ENCODE measurements around the gene PSIP1. TPM values are rescaled to one million over a fixed set of nuclear protein-coding genes. Genes with fewer than 3 reads are reported as not detected.

Gene PSIP1
- total RNA-seq, 1 donor, result 108 TPM

DNA sequence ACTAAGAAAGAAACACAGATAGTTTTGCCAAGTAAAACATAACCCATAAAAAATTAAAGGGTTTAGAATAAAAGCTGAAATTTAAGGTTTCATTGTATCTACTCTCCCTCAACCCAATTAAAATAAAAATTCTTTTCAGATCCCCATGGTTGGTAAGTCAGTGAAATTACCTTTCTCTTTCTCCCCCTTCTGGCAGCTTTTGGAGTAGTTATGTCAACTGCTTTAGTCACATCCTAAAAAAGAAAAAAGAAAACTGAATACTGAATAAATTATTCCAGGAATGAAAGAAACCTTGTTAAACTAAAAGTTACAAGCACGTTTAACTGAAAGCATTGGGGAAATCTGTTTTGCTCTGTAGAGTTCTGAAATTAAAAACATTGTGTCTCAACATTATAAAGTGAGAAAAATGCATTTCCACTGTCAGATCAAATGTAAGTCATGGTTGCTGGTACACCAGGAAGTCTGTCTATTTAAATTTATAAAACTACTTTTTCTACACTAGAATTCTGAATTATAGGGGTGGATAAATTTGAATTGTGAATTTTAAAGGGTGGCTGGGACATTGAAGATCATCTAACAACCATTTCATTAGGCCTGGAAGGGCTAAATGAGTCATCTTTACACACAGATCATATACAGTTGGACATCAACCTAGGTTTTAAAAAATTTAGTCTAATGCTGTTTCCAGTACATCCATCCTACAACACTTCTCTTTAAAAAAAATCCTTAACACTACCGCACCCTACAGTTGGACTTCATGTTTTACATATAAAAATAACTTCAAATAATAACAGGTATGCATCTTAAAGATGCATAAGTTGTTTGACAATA is 24.7 kb downstream of the PSIP1 start:
- DNase-seq (ENCODE audit: low read depth), result peak; percentile 45
- H3K4me3 ChIP-seq (ENCODE audit: low read depth, low read length), result no peak overlapping the region
- TF ChIP-seq CTCF (IDR thresholded peaks at IDR 0.05; ENCODE audit: insufficient read depth, low read length), result peak; percentile 59

DNA sequence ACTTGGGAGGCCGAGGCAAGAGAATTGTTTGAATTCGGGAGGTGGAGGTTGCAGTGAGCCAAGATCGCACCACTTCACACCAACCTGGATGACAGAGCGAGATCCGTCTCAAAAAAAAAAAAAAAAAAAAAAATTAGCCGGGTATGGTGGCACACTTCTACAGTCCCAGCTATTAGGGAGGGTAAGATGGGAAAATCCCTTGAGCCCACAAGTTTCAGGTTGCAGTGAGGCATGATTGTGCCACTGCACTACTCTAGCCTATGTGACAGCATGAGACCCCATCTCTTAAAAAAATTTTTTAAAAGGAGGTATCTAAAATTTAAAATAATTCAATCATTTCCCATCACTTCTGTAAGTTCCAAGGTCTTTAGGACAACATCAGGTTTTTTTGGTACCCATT is 26.0 kb downstream of the PSIP1 start:
- no peak overlapping the region for H3K4me3 ChIP-seq (ENCODE audit: low read depth, low read length)
- no peak for TF ChIP-seq CTCF (IDR thresholded peaks at IDR 0.05; ENCODE audit: insufficient read depth, low read length)
- no peak for DNase-seq (ENCODE audit: low read depth)

- peak; percentile 11 for DNase-seq (ENCODE audit: low read depth)
Observed at GRCh38 chr9:15482146-15482545, 28.6 kb downstream of the PSIP1 start.

GRCh38 chr9:15480028-15480427 is 30.7 kb downstream of the PSIP1 start:
- TF ChIP-seq CTCF (IDR thresholded peaks at IDR 0.05; ENCODE audit: insufficient read depth, low read length), result no peak
- H3K4me3 ChIP-seq (ENCODE audit: low read depth, low read length), result no peak overlapping the region
- DNase-seq (ENCODE audit: low read depth), result no peak

More at GRCh38 chr9:15482146-15482545, 28.6 kb downstream of the PSIP1 start:
- TF ChIP-seq CTCF (IDR thresholded peaks at IDR 0.05; ENCODE audit: insufficient read depth, low read length), result no peak
- H3K4me3 ChIP-seq (ENCODE audit: low read depth, low read length), result no peak overlapping the region

- H3K4me3 ChIP-seq (ENCODE audit: low read depth, low read length), result no peak overlapping the region
- no peak for DNase-seq (ENCODE audit: low read depth)
- no peak for TF ChIP-seq CTCF (IDR thresholded peaks at IDR 0.05; ENCODE audit: insufficient read depth, low read length)
Observed at GRCh38 chr9:15475923-15476536, 34.7 kb downstream of the PSIP1 start.

DNA sequence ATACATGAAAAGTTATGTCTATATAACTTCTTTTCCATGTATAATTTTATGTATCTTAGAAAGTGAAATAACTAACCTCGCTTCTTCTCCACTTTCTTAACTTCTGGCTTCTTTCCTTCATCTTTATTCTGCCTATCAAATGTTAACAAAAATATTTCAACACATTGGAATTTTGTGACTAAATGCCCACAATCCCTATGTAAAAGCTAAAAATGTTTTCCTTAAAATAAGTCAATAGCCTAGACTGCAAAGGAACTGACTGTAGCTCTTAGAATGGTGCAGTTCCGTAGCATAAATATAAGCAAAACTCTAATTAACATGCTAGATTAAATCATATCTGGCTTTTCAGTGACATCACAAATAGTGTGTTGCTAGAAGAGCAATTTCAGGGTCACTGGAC is 40.9 kb downstream of the PSIP1 start:
- H3K4me3 ChIP-seq (ENCODE audit: low read depth, low read length), result no peak overlapping the region
- no peak for TF ChIP-seq CTCF (IDR thresholded peaks at IDR 0.05; ENCODE audit: insufficient read depth, low read length)
- no peak for DNase-seq (ENCODE audit: low read depth)
